Activated T-cell treated with anti-CD3 and anti-CD28 coated beads, Interleukin-2, amount 50 U/mL, for 72 hours (primary cell): ENCODE results near the gene GGACT. TPM values are rescaled to one million over a fixed set of nuclear protein-coding genes. Genes with fewer than 3 reads are reported as not detected.

Experiments
- ATAC-seq, 2 donors: fragments of 150-1000 bp; cut with Tn5 transposase; replicated peaks in 1 of 2; 2 replicates each; pipeline ENCODE4 v1.10.0; 2021; ENCODE audit warnings: moderate library complexity in 2 of 2, mild to moderate bottlenecking in 1 of 2
- DNase-seq, 2 donors: peaks; one replicate each; pipeline ENCODE4 v3.0.0; 2021 to 2022; ENCODE audit warnings: mixed read lengths in 1 of 2
- H3K27ac Mint-ChIP-seq: one replicate; pipeline ENCODE4 v1.8.0; 2022; ENCODE audit warnings: mild to moderate bottlenecking, moderate library complexity, mixed read lengths
- H3K27me3 Mint-ChIP-seq: one replicate; pipeline ENCODE4 v1.8.0; 2022; ENCODE audit warnings: low read depth, mixed read lengths
- H3K36me3 Mint-ChIP-seq, 2 donors: one replicate each; pipeline ENCODE4 v1.8.0; 2022; ENCODE audit warnings: mixed read lengths in 2 of 2, mild to moderate bottlenecking in 1 of 2; ENCODE audit not compliant: insufficient read depth in 2 of 2
- H3K4me1 Mint-ChIP-seq: one replicate; pipeline ENCODE4 v1.8.0; 2022; ENCODE audit warnings: low read depth, mixed read lengths
- H3K4me3 Mint-ChIP-seq, 2 donors: one replicate each; pipeline ENCODE4 v1.8.0; 2022; ENCODE audit warnings: mild to moderate bottlenecking in 2 of 2, mixed read lengths in 2 of 2, moderate library complexity in 2 of 2
- H3K9me3 Mint-ChIP-seq, 2 donors: one replicate each; pipeline ENCODE4 v1.8.0; 2022; ENCODE audit warnings: mixed read lengths in 2 of 2
- total RNA-seq, 2 donors: library from RNA; stranded (reverse); gene quantifications; one replicate each; pipeline ENCODE4 v1.2.3, GENCODE V29; 2022

Gene GGACT
- total RNA-seq, 2 donors from 2014 or later = 9.5 to 15.4 TPM

DNA sequence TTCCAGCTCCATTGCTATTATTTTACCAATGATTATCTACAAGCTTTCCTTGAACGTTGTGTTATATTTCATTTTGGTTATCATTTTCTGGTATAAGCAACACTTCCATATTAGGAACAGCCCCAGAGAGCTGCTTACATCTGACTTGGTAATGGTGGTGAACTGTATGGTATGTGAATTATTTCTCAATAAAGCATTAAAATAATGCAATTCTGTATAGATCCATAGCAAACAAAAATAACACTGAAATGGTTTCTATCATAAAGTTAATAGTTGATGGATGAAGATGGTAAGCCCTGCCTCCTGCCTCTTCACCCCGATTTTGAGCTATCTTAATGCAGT is 27.5 kb downstream of the GGACT start:
- Mint-ChIP-seq H3K9me3 (no peaks in the 10 kb centered on the region), H3K4me1 (no peaks in the 10 kb centered on the region), H3K36me3 (no peaks in the 10 kb centered on the region), H3K4me3 (no peak overlapping the region), H3K27ac (no peak overlapping the region), H3K27me3 (no peaks in the 10 kb centered on the region)
- DNase-seq (no peak), ATAC-seq (no peak)

DNA sequence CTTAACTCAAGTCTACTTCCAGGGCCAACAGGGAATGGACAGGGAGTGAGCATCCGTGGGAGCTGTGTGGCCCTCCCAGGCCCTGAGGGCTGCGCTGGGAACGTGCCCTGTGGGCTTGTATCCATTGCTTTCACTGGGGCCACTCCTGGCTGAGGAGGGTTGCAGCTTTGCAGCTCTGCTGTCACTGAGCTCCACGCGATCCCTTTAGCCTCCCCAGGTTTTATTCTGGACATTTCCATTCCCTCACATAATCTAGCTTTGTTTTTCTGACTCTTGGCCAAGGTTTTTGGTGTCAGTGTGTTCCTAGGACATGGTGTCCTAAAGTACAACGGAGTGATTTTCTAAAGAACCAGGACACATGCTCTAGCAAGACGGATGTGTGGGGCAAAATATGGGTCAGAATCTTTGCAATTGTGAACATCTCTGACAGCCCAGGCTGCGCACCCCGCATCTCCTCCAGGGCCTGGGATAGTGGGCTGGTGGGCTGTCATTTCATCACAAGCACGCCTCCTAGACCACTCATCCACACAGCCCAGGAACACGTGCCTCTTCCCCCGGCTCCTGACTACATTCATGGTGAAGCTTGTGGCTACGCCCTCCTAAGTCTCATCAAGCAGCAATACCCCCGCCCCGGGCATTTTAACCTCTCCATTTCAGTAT is 28.0 kb downstream of the GGACT start:
- Mint-ChIP-seq H3K4me3 (no peak overlapping the region), H3K36me3 (no peaks in the 10 kb centered on the region), H3K4me1 (no peaks in the 10 kb centered on the region), H3K27ac (no peak overlapping the region), H3K9me3 (no peaks in the 10 kb centered on the region), H3K27me3 (no peaks in the 10 kb centered on the region)
- no peak for DNase-seq
- no peak for ATAC-seq

DNA sequence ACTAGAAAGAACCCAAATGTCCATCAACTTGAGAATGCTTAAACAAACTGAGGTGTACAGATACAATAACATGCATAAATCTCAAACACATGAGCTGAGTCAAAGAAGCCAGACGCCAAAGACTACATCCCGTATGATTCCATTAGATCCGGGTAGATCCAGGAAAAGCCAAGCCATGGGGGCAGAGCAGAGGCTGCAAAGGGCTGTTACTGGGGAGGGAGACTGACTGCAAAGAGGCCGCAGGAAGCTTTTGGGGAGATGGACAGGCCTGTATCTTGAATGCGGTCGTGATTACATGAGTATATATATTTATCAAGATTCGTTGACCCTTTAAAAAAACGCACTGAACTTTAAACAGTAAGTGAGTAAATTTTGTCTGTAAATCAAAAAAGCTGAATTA is 28.7 kb downstream of the GGACT start:
- H3K27ac Mint-ChIP-seq = no peak overlapping the region
- no peaks in the 10 kb centered on the region for H3K36me3 Mint-ChIP-seq
- no peaks in the 10 kb centered on the region for H3K9me3 Mint-ChIP-seq
- no peak overlapping the region for H3K4me3 Mint-ChIP-seq
- DNase-seq (no peak), ATAC-seq (no peak)
- no peaks in the 10 kb centered on the region for H3K27me3 Mint-ChIP-seq
- no peaks in the 10 kb centered on the region for H3K4me1 Mint-ChIP-seq

DNA sequence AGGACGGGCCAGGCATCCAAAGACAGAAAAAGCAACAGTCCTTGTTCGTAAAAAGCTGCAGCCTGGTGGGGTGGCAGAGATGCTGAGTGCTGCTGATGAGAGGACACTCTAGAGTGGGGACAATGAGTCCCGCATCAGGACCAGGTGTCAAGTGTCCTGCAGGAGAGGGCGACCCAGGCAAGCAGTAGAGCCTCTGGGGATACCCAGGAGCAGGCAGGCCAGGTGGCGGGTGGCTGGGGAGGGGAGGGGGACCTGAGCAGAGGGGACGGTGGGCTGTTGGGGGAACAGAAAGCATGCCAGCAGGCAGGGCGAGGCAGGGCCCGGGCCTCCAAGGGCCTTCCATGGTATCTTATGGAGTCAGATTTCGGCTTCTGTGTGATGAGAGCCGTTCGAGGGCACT is 35.8 kb downstream of the GGACT start:
- ATAC-seq = no peak
- H3K27ac Mint-ChIP-seq = no peak overlapping the region
- no peaks in the 10 kb centered on the region for H3K9me3 Mint-ChIP-seq
- H3K4me3 Mint-ChIP-seq = no peak overlapping the region
- DNase-seq = no peak
- no peaks in the 10 kb centered on the region for H3K36me3 Mint-ChIP-seq
- H3K27me3 Mint-ChIP-seq = no peaks in the 10 kb centered on the region
- H3K4me1 Mint-ChIP-seq = no peaks in the 10 kb centered on the region

DNA sequence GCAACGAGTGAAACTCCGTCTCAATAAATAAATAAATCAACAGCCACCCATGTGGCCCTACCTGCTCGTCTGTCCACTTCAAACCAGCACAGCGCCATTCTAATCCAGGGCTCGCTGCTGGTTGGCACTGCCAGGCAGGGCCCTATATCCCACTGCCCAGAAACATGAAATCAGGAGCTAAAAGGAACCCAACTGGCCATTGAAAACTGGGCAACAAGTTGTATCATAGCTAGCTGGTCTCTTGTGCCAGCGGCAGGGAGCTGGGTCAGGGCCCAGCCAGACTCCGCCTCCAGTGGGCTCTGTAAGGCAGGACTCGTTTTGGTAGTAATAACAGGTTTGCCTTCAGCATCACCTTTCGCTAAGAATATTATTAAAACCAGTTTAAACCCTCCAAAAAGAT is 39.3 kb downstream of the GGACT start:
- no peak for DNase-seq
- H3K4me3 Mint-ChIP-seq = no peak overlapping the region
- H3K9me3 Mint-ChIP-seq = no peaks in the 10 kb centered on the region
- no peak for ATAC-seq
- no peak overlapping the region for H3K27ac Mint-ChIP-seq
- no peaks in the 10 kb centered on the region for H3K4me1 Mint-ChIP-seq
- H3K36me3 Mint-ChIP-seq = no peaks in the 10 kb centered on the region
- no peaks in the 10 kb centered on the region for H3K27me3 Mint-ChIP-seq

DNA sequence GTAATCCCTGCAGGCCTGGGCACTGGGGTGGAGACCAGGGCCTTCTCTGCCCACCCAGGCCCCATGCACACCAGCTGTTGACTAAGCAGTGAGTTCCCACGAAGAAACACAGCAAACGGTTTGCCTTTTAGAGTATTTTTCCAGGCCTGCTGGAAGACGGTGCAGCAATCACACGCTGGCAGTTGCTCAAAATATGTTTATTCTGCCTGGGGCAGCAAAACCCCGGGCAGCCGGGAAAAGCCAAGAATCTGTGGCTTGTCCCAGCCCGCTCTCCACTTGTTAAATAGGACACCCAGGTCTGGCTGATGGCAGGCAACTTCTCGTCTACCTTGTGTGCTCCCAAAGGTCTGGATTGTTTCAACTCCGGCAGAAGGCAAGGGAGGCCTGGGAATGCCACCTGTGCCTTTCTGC is 40.8 kb downstream of the GGACT start:
- Mint-ChIP-seq H3K4me1 (peaks cover 2% of the 10 kb centered on the region), H3K4me3 (no peak overlapping the region), H3K27me3 (no peaks in the 10 kb centered on the region), H3K9me3 (no peaks in the 10 kb centered on the region), H3K27ac (no peak overlapping the region), H3K36me3 (no peaks in the 10 kb centered on the region)
- DNase-seq (no peak), ATAC-seq (no peak)

DNA sequence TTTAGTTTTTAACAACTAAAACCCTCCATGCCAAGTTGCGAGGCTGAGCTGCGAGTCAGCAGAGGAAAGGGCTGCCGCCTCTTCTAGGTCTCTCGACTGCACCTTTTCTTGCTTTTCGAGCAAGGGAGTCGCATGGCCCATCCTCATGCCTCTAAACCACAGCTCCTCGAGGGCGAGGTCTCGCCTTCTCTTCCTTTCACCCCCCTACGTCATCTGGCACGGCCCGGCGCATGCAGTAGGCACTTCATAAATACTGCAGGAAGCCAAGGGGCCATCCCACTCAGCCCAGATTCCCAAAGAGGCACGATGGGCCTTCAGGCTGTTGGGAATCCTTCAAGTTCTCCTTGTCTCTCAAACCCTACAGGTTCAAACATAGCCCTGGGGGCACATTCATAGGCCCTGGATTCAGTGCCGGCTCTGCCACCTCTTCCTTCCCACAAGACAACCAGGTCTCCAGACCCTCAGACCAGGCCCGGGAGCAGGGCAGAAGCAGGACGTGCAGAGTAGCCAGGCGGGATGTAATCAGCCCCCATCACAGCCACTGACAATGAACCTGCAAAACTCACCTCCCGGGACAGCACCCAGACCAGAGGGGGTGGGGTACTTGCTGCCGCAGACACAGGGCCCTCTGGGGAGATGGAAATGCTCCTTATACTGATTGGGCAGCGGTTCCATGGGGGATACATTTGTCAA is 41.7 kb downstream of the GGACT start:
- DNase-seq = no peak
- Mint-ChIP-seq H3K27ac (no peak overlapping the region), H3K27me3 (no peaks in the 10 kb centered on the region), H3K4me3 (no peak overlapping the region), H3K9me3 (no peaks in the 10 kb centered on the region), H3K36me3 (no peaks in the 10 kb centered on the region), H3K4me1 (peaks cover 5% of the 10 kb centered on the region)
- ATAC-seq = no peak

DNA sequence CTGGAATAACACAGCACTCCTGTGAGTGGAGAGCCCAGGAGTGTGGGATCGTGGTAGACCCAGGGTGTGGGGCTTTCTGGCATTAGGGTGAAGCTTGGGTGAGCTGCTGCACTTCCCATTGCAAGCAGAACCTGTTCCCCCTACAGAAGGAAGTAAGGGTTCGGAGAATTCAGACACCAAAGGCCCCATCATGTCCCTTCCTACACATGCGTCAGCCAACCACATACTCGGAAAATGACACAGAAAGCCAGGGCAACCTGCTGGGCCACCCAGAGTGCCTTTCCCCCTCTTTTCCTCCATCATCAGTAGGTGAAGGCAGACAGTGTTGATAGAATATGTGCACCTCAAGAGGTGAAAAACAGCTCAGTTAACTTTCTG is 42.9 kb downstream of the GGACT start:
- ATAC-seq (no peak), DNase-seq (no peak)
- peaks cover 5% of the 10 kb centered on the region for H3K4me1 Mint-ChIP-seq
- no peak overlapping the region for H3K27ac Mint-ChIP-seq
- H3K9me3 Mint-ChIP-seq = no peaks in the 10 kb centered on the region
- no peaks in the 10 kb centered on the region for H3K36me3 Mint-ChIP-seq
- H3K27me3 Mint-ChIP-seq = no peaks in the 10 kb centered on the region
- no peak overlapping the region for H3K4me3 Mint-ChIP-seq

DNA sequence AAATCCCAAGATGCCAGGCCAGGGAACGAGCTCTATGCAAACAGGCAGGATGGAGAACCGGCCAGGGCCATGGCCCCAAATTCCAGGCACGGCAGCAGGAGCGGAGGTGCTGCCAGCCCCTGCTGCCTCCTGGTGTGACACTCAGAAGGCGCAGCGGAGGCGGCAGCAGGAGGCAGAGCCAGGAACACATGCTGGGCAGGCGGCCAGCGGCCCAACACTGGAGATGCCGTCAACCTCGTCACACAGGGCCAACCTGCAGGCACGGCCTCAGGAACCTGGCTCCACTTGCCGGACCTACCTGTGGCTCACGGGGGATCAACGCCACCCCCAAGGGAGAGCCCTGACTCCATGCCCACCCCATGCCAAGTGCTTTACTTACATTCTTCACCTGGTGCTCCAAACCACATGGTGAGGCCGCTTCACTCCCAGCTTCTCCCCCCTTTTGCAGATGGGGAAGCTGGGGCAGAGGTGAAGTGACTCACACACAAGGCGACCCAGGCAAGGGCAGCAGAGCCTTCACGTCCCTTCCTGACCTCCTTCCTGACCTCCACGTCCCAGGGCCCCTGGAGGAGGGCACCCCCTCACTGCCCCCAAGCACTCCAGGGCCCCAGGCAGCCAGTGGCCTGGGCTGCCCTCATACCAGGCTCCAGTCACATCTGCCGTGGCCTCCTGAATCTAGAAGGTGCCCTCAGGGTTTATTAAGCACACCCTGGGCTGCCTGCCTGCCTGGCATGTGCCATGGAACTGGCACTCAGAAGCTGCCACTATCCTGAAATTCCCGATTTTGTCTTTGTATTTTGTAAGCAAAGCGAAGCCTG is 43.5 kb downstream of the GGACT start:
- H3K4me1 Mint-ChIP-seq = peaks cover 5% of the 10 kb centered on the region
- H3K9me3 Mint-ChIP-seq = no peaks in the 10 kb centered on the region
- no peaks in the 10 kb centered on the region for H3K27me3 Mint-ChIP-seq
- no peak overlapping the region for H3K27ac Mint-ChIP-seq
- H3K36me3 Mint-ChIP-seq = no peaks in the 10 kb centered on the region
- DNase-seq (no peak), ATAC-seq (no peak)
- H3K4me3 Mint-ChIP-seq = no peak overlapping the region

DNA sequence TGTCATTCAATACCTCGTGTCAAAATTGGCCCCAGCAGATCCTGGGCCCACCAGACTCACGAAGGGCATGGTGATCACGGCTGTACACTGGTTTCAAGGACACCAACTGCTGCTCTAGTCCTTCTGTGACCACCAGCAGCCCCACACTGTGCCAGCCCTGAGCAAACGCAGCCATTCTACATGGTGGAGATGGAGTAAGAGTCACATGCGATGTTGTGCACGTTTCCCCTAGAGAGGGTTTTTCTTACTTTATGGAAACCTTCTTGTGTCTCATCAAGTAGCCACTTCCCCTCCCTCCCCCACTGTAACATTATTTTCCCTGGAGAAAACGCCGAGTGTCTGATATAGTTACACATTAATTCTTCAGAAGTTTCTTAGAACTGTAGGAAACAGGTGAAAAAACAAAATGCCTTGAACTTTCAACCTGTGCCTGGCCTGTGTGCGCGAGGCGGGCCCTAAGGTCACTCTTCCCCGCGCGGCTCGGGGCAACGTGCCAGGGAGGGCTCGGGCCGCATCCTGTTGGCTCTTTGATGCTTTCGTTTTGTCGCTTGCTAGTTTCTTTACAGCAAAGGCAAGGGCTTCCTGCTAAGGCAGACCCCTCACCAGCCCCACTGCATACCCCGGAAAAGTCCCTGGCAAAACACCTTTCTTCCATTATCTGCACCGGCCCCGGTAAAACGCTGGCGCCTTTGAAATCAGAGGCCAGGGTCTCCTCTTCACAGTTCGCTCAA is 44.6 kb downstream of the GGACT start:
- Mint-ChIP-seq H3K36me3 (no peaks in the 10 kb centered on the region), H3K4me1 (peaks cover 5% of the 10 kb centered on the region), H3K27me3 (no peaks in the 10 kb centered on the region), H3K27ac (no peak overlapping the region), H3K4me3 (no peak overlapping the region), H3K9me3 (no peaks in the 10 kb centered on the region)
- ATAC-seq (no peak), DNase-seq (no peak)

DNA sequence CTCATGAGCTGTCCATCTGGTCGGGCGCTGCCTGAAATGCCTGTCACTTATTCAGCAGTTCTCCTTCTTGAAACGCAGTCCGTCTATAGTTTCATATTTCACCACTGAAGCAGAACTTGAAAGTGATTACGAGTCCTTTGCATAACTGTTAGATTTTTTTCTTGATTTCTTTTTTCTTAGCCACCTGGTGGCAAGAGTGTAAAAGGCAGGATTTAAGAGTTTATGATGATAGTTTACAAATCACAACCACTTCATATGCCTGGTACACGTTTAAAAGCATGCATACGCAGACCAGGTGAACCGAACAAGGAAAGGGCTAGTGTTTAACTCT is 45.8 kb downstream of the GGACT start:
- Mint-ChIP-seq H3K9me3 (no peaks in the 10 kb centered on the region), H3K4me3 (peak overlapping the region in 1 of 2 donors; percentile 8), H3K4me1 (peaks cover 5% of the 10 kb centered on the region), H3K27ac (no peak overlapping the region), H3K27me3 (no peaks in the 10 kb centered on the region), H3K36me3 (no peaks in the 10 kb centered on the region)
- DNase-seq (no peak), ATAC-seq (peak; percentile 52 to 65)

DNA sequence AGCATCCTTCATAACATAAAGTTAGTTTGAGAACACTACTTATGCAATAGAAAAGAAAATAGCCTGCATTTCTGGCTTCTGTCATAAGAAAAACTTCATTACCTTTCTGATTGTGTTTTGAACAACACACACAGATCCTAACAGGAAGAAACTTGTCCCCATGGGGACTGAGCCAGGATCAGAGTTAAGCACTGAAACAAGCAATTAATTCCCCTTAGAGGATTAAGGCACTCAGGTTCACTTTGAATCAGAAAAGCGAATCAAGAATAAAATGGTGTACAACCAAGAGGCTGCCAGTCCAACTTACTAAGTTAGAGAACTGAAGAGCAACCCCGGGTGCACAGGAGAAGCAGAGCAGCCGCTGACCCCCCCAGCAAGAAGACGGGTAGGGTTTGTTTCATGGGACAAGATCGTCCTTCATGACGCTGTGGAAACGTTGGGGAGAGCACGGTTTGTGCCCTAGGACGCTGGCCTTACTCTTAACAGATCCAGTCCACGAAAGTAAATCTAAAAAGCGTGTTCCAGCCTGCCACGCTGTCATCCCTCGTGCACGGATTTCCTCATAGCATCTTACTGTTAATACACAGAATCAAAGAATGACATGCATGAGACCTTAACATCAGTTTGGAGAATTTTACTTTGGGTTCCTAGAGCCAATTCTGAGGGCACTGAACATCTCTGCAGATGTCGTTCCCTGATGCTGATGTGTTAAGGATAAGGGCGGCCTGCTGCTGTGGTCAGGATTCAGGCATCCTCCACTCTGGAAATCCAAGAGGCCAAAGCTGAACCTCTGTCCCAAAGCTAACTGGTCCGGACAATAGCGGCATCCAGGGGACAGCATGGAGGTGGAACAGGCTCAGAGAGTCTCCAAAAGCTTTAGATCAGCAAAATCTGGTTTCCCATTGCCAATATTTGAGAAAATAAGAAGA is 46.4 kb downstream of the GGACT start:
- ATAC-seq (peak in 1 of 2 donors; percentile 7), DNase-seq (no peak)
- Mint-ChIP-seq H3K27ac (no peak overlapping the region), H3K9me3 (no peaks in the 10 kb centered on the region), H3K4me1 (peaks cover 5% of the 10 kb centered on the region), H3K27me3 (no peaks in the 10 kb centered on the region), H3K36me3 (no peaks in the 10 kb centered on the region), H3K4me3 (no peak overlapping the region)
